AG09309 (cell line): ENCODE measurements around the gene CNFN.

Source experiments
- DNase-seq: peaks from one replicate; pipeline ENCODE4 v3.0.0-alpha.2; 2010; ENCODE audit warnings: low read depth
- H3K4me3 ChIP-seq: 2 replicates; pipeline ENCODE4 v1.5.1; 2011; ENCODE audit warnings: mild to moderate bottlenecking, low read depth, low read length, moderate library complexity; ENCODE audit not compliant: control insufficient read depth
- TF ChIP-seq, protein P1 (sequence below): IDR thresholded peaks from 2 replicates; pipeline ENCODE4 v1.5.1; 2011; ENCODE audit warnings: mild to moderate bottlenecking, low read depth, low read length, inconsistent platforms; ENCODE audit not compliant: insufficient read depth, control insufficient read depth; ENCODE audit errors: missing control alignments

CNFN gene

DNA sequence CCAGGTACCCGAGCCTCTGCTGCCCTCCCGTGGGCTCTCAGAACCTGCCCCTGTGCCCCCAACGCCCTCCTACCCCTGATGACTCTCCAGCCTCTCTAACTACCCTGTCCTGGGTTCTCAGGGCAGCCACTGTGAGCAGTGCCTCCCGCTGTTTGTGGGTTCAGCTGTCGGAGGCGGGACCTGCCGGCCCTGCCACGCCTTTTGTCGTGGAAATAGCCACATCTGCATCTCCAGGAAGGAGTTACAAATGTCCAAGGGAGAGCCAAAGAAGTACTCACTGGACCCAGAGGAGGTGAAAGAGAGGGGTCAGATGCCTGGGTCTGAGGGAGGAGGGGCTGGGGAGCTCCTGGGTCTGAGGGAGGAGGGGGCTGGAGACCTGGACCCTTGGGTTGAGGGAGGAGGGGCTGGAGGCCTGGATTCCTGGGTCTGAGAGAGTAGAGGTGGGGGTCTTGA is 20.0 kb downstream of the CNFN start:
- TF ChIP-seq, protein P1, sequence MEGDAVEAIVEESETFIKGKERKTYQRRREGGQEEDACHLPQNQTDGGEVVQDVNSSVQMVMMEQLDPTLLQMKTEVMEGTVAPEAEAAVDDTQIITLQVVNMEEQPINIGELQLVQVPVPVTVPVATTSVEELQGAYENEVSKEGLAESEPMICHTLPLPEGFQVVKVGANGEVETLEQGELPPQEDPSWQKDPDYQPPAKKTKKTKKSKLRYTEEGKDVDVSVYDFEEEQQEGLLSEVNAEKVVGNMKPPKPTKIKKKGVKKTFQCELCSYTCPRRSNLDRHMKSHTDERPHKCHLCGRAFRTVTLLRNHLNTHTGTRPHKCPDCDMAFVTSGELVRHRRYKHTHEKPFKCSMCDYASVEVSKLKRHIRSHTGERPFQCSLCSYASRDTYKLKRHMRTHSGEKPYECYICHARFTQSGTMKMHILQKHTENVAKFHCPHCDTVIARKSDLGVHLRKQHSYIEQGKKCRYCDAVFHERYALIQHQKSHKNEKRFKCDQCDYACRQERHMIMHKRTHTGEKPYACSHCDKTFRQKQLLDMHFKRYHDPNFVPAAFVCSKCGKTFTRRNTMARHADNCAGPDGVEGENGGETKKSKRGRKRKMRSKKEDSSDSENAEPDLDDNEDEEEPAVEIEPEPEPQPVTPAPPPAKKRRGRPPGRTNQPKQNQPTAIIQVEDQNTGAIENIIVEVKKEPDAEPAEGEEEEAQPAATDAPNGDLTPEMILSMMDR: no peak
- no peak for DNase-seq
- H3K4me3 ChIP-seq: no peak overlapping the region

DNA sequence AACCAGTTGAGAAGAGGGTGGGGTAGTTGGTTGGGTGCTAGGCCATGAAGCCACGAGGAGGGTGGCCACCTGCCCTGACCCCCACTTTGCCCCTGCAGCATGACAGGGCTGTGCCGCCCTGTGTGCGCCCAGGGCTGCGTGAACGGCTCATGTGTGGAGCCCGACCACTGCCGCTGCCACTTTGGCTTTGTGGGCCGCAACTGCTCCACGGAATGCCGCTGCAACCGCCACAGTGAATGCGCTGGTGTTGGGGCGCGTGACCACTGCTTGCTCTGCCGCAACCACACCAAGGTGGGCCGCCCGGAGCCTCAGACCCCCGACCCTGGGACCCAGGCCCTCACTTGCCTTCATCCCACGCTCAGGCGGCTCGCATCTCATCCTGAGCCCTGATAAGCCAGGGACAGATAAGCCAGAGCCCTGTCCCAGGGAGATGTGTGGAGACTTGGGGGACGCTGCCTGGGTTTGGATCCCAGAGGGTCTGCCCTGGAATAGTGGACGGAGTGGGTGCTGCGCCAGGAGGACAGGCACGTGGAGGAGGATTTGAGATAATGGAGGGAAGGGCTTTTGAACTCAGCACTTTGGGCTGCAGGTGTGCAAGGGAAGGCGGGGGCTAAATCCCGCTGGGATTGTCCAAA is 20.5 kb downstream of the CNFN start:
- DNase-seq: no peak
- TF ChIP-seq, protein P1: no peak
- H3K4me3 ChIP-seq: no peak overlapping the region

DNA sequence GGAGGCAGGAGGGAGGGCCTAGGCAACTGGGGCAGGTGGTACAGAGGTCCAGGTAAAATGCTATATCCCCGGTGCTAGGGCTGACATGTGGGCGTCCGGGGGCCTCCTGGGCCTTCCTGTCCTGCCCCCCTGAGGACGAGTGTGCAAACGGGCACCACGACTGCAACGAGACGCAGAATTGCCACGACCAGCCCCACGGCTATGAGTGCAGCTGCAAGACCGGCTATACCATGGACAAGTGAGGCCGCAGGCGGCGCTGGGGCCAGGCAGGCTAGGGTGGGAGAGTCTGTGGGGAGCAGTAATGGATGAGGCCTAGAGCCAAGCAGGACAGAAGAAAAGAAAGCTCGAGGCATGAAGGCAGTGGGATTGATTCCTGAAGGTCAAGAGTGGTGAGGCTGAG is 21.3 kb downstream of the CNFN start:
- no peak overlapping the region for H3K4me3 ChIP-seq
- TF ChIP-seq, protein P1: no peak
- no peak for DNase-seq

DNA sequence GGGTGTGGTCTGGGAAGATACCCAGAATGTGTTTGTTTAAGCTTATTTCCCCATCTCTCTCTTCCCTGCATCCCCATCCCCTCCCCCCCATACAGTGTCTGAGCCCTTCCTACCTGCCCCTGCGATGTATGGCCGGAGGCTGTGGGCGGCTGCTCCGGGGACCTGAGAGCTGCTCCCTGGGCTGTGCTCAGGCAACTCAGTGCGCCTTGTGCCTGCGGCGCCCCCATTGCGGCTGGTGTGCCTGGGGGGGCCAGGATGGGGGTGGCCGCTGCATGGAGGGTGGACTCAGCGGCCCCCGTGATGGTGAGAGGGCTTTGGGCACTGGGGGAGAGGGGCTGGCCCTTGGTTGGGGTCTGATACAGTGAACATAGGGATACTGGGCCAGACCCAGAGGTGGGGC is 21.7 kb downstream of the CNFN start:
- H3K4me3 ChIP-seq: no peak overlapping the region
- DNase-seq: no peak
- TF ChIP-seq, protein P1: no peak

DNA sequence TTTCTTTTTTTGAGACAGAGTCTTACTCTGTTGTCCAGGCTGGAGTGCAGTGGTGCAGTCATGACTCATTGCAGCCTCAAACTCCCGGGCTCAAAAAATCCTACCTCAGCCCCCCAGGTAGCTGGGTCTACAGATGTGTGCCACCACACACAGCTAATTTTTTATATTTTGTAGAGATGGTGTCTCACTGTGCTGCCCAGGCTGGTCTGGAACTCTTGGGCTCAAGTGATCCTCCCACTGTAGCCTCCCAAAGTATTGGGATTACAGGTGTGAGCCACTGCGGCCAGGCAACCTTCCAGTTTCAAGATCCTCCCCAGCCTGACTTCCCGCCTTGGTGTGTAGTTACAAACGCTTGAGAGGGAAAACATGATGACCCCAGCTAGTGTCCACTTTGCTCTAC is 22.2 kb downstream of the CNFN start:
- H3K4me3 ChIP-seq: no peak overlapping the region

DNA sequence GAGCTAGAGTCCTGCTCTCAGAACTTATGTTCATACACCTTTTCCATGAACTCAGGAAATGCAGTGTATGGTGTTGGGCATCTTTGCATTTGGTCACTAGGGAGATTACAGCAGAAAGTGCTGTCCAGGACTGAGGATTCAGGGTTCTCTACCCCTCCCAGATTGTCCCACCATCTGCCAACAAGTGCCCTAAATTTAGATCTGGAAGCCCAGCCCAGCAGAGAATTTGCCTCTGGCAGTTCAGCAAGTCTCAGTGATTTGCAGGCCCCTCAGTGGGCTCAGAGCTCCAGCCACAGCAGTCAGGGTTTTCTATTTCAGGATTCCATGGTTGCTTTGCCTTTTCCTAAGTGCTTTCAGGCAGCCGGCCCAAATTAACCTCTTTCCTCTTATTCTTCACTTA is 23.4 kb downstream of the CNFN start:
- no peak for DNase-seq
- TF ChIP-seq, protein P1: no peak
- H3K4me3 ChIP-seq: no peak overlapping the region

More for the DNA sequence above, 22.2 kb downstream of the CNFN start:
- no peak for DNase-seq
- TF ChIP-seq, protein P1: no peak
